H1 (cell line): ENCODE results near the gene SPINK4. TPM values are rescaled to one million over a fixed set of nuclear protein-coding genes. Genes with fewer than 3 reads are reported as not detected.
A peak's percentile ranks its signal among the peaks of the same experiment; 100 is the strongest.

ENCODE experiments used
- CTCF ChIA-PET: fragments of 300-600 bp; sonication (Branson Sonifier 250); formaldehyde crosslinking; loops from one replicate; lab custom pipeline; 2021; ENCODE audit not compliant: partially characterized antibody; lab: Charles Lee
- POLR2A ChIA-PET: fragments of 300-600 bp; sonication (Branson Sonifier 250); formaldehyde crosslinking; loops from one replicate; lab custom pipeline; 2021; ENCODE audit warnings: inconsistent platforms; ENCODE audit not compliant: partially characterized antibody; lab: Charles Lee
- DNase-seq, 2 experiments: peaks; one replicate each; pipeline versions ENCODE4 v3.0.0 to v3.0.0-alpha.2; 2010 to 2022; ENCODE audit warnings: low spot score in 2 of 2, low read depth in 1 of 2, mixed read lengths in 1 of 2
- FAIRE-seq: peaks from 2 replicates; lab custom pipeline; 2011; peaks lifted over from hg19 to GRCh38; lab: Jason Lieb, UNC
- H2AFZ ChIP-seq: 2 replicates; pipeline ENCODE4 v1.8.1; 2012; ENCODE audit warnings: low read length, inconsistent platforms
- H2AK5ac ChIP-seq: 2 replicates; pipeline ENCODE4 v1.6.1; 2013; ENCODE audit warnings: low read depth, low read length
- H2BK120ac ChIP-seq: replicated peaks from 2 replicates; pipeline ENCODE3; 2013; ENCODE audit warnings: low read depth, low read length, inconsistent platforms
- H2BK12ac ChIP-seq: 2 replicates; pipeline ENCODE4 v1.6.1; 2013; ENCODE audit warnings: low read depth, low read length
- H2BK15ac ChIP-seq: 2 replicates; pipeline ENCODE4 v1.6.1; 2013; ENCODE audit warnings: low read length
- H2BK20ac ChIP-seq: 2 replicates; pipeline ENCODE4 v1.6.1; 2013; ENCODE audit warnings: low read length
- H2BK5ac ChIP-seq: 2 replicates; pipeline ENCODE4 v1.6.1; 2013; ENCODE audit warnings: low read depth, low read length
- H3K14ac ChIP-seq: 2 replicates; pipeline ENCODE4 v1.6.1; 2013; ENCODE audit warnings: inconsistent platforms; ENCODE audit not compliant: insufficient read length
- H3K18ac ChIP-seq: 2 replicates; pipeline ENCODE4 v1.6.1; 2013; ENCODE audit warnings: low read length; ENCODE audit errors: extremely low read depth
- H3K23ac ChIP-seq: 2 replicates; pipeline ENCODE4 v1.6.1; 2013; ENCODE audit warnings: inconsistent platforms; ENCODE audit not compliant: insufficient read length
- H3K23me2 ChIP-seq: 2 replicates; pipeline ENCODE4 v1.6.1; 2013; ENCODE audit warnings: low read depth, low read length
- H3K27ac ChIP-seq: 2 replicates; pipeline ENCODE4 v1.6.1; 2011; ENCODE audit warnings: low read depth, low read length, inconsistent platforms
- H3K27me3 ChIP-seq, 4 experiments: replicated peaks in 1 of 4; 1 replicate in 1 of 4; 2 replicates in 3 of 4; pipeline versions ENCODE4 v1.6.1 to v1.8.1; 2011 to 2013; ENCODE audit warnings: low read length in 3 of 4, mild to moderate bottlenecking in 3 of 4, inconsistent platforms in 2 of 4, mixed read lengths in 2 of 4, moderate library complexity in 1 of 4; ENCODE audit not compliant: control insufficient read depth in 3 of 4, insufficient read depth in 3 of 4; ENCODE audit errors: extremely low read depth in 1 of 4
- H3K36me3 ChIP-seq, 4 experiments: 2 replicates each; pipeline versions ENCODE4 v1.6.1 to v1.8.1; 2011 to 2013; ENCODE audit warnings: mild to moderate bottlenecking in 4 of 4, low read length in 3 of 4, moderate library complexity in 2 of 4, control low read depth in 1 of 4, inconsistent platforms in 1 of 4; ENCODE audit not compliant: insufficient read depth in 4 of 4, control insufficient read depth in 2 of 4
- H3K4ac ChIP-seq: replicated peaks from 2 replicates; pipeline ENCODE3; 2013; ENCODE audit warnings: low read length, low read depth, mixed read lengths, inconsistent platforms; ENCODE audit not compliant: insufficient read length
- H3K4me1 ChIP-seq, 4 experiments: replicated peaks in 1 of 4; 1 replicate in 1 of 4; 2 replicates in 3 of 4; pipeline versions ENCODE4 v1.6.1 to v1.8.1; 2011 to 2013; ENCODE audit warnings: low read length in 3 of 4, inconsistent platforms in 2 of 4, mixed read lengths in 1 of 4; ENCODE audit not compliant: insufficient read depth in 4 of 4, control insufficient read depth in 3 of 4
- H3K4me2 ChIP-seq, 2 experiments: 2 replicates each; pipeline versions ENCODE4 v1.6.1 to v1.8.1; 2011 to 2013; ENCODE audit warnings: low read depth in 2 of 2, low read length in 2 of 2, control low read depth in 1 of 2, inconsistent platforms in 1 of 2, mild to moderate bottlenecking in 1 of 2; ENCODE audit not compliant: insufficient read depth in 1 of 2
- H3K4me3 ChIP-seq, 4 experiments: fragments of 200-600, 300-600 bp in 1 of 4; sonication (generic), shearing (Covaris generic), sonication (Bioruptor Twin) in 1 of 4; 2 replicates each; pipeline versions ENCODE4 v1.5.1 to v1.8.1; 2011 to 2016; ENCODE audit warnings: low read length in 4 of 4, low read depth in 3 of 4, control low read depth in 2 of 4, inconsistent platforms in 2 of 4, mild to moderate bottlenecking in 2 of 4, mixed read lengths in 1 of 4, moderate library complexity in 1 of 4; ENCODE audit not compliant: insufficient read depth in 2 of 4; ENCODE audit errors: extremely low read depth in 1 of 4
- H3K56ac ChIP-seq: replicated peaks from 2 replicates; pipeline ENCODE3; 2013; ENCODE audit warnings: low read depth, mild to moderate bottlenecking, mixed read lengths, low read length, inconsistent platforms; ENCODE audit not compliant: insufficient read length
- H3K79me1 ChIP-seq: 2 replicates; pipeline ENCODE4 v1.6.1; 2013; ENCODE audit warnings: low read depth, low read length, control low read depth
- H3K79me2 ChIP-seq, 2 experiments: 2 replicates each; pipeline versions ENCODE4 v1.6.1 to v1.8.1; 2012 to 2013; ENCODE audit warnings: low read length in 2 of 2, mild to moderate bottlenecking in 2 of 2, inconsistent platforms in 1 of 2; ENCODE audit not compliant: insufficient read depth in 2 of 2, control insufficient read depth in 1 of 2
- H3K9ac ChIP-seq, 4 experiments: replicated peaks in 1 of 4; 1 replicate in 1 of 4; 2 replicates in 3 of 4; pipeline versions ENCODE4 v1.6.1 to v1.8.1; 2011 to 2013; ENCODE audit warnings: low read depth in 3 of 4, low read length in 3 of 4, control low read depth in 2 of 4, mild to moderate bottlenecking in 2 of 4, moderate library complexity in 2 of 4, inconsistent platforms in 1 of 4; ENCODE audit errors: extremely low read depth in 1 of 4
- H3K9me3 ChIP-seq, 2 experiments: 2 replicates each; pipeline versions ENCODE4 v1.6.1 to v1.8.1; 2012 to 2013; ENCODE audit warnings: mild to moderate bottlenecking in 2 of 2, moderate library complexity in 2 of 2, control low read depth in 1 of 2, inconsistent platforms in 1 of 2, low read depth in 1 of 2, low read length in 1 of 2, mixed read lengths in 1 of 2; ENCODE audit not compliant: insufficient read depth in 2 of 2
- H4K20me1 ChIP-seq, 2 experiments: replicated peaks in 1 of 2; 2 replicates each; pipeline versions ENCODE3 to v1.8.1; 2011 to 2013; ENCODE audit warnings: inconsistent platforms in 2 of 2, low read length in 2 of 2, mild to moderate bottlenecking in 1 of 2; ENCODE audit not compliant: insufficient read depth in 2 of 2, control insufficient read depth in 1 of 2
- H4K5ac ChIP-seq: 2 replicates; pipeline ENCODE4 v1.6.1; 2013; ENCODE audit warnings: low read length, low read depth, mixed read lengths, inconsistent platforms; ENCODE audit not compliant: insufficient read length
- H4K8ac ChIP-seq: 2 replicates; pipeline ENCODE4 v1.8.0; 2013; ENCODE audit warnings: mild to moderate bottlenecking, moderate library complexity, low read length, inconsistent platforms; ENCODE audit not compliant: insufficient read depth; ENCODE audit errors: extremely low read depth
- H4K91ac ChIP-seq: replicated peaks from 2 replicates; pipeline ENCODE3; 2013; ENCODE audit warnings: low read length, mixed read lengths, inconsistent platforms; ENCODE audit not compliant: insufficient read length
- WGBS, 2 experiments: shearing (Covaris generic) in 1 of 2; methylation state at CpG; one replicate each; pipeline versions ENCODE4 v1.1.6 to v1.1.7; 2013 to 2015; ENCODE audit warnings: low lambda C conversion rate in 2 of 2, mixed read lengths in 2 of 2, inconsistent platforms in 1 of 2, low coverage in 1 of 2, missing lambda C conversion rate in 1 of 2; ENCODE audit not compliant: insufficient replicate concordance in 2 of 2, insufficient coverage in 1 of 2, insufficient read length in 1 of 2; ENCODE audit errors: extremely low coverage in 1 of 2, missing lambda C conversion rate in 1 of 2; 5-methylcytosine and 5-hydroxymethylcytosine counted together
- polyA plus RNA-seq, 7 experiments: library from polyadenylated mRNA; depleted of rRNA in 3 of 7; stranded (reverse) in 5 of 7; unstranded in 2 of 7; fragments of >200 nt in 5 of 7; fragments of 200-250 nt in 2 of 7; gene quantifications; 1 replicate in 5 of 7; 2 replicates in 1 of 7; 4 replicates in 1 of 7; pipeline versions ENCODE4 v1.2.1 to v1.2.3, GENCODE V29; 2011 to 2013; ENCODE audit warnings: missing spikeins in 2 of 7, mixed read lengths in 2 of 7
- total RNA-seq: library from RNA; stranded (reverse); fragmentation: NEBNext Ultra II Directional; extraction: Animal tissue kit (Norgen Biotek cat#: 25700); gene quantifications from 2 replicates; pipeline ENCODE4 v1.2.1, GENCODE V29; 2021

Gene SPINK4
- total and polyA plus RNA-seq, 2 of the 8 experiments (the other 6 are each of a cell fraction or from before 2014, with no cell fraction given): not detected

- H2BK20ac ChIP-seq: no peak overlapping the region
- H3K27me3 ChIP-seq: no peaks in the 10 kb centered on the region
- peaks cover 13% of the 10 kb centered on the region for H3K23me2 ChIP-seq
- 0 out of 2 replicates have a peak, but pooled peaks cover 4% of the 10 kb centered on the region for H3K79me1 ChIP-seq
- H3K4me2 ChIP-seq: peak overlapping the region; percentile 82 to 91
- WGBS, 2 experiments: 2% methylated on average over 28 of the region's 37 CpGs; no CpG with 5 or more reads in 1 of the 2 experiments
- H2AK5ac ChIP-seq: peak overlapping the region; percentile 29; the same call in 1 of the 2 replicates
- no peaks in the 10 kb centered on the region for H3K9me3 ChIP-seq
- ChIA-PET POLR2A (interaction anchor here (0.8 to 3.8 kb wide), 10 partner anchors 10 to 239 kb away, joined by 3 to 29 read pairs (median 5); partner anchors contain the start of genes DNAJA1 and NFX1), CTCF (interaction anchor here (0.7 to 1.4 kb wide), 4 partner anchors 16 to 38 kb away, joined by 3 to 4 read pairs (median 3); no protein-coding TSS in a partner anchor)
- H3K4ac ChIP-seq: peak overlapping the region; percentile 66
- peak overlapping the region; percentile 60 for H2AFZ ChIP-seq
- peak overlapping the region; percentile 83 to 89 (median 86) for H3K9ac ChIP-seq
- peak overlapping the region; percentile 10 for H4K91ac ChIP-seq
- H3K79me2 ChIP-seq: peaks cover 10 to 31% of the 10 kb centered on the region in 2 experiments
- FAIRE-seq: no peak
- no peak for DNase-seq
- no peaks in the 10 kb centered on the region for H4K20me1 ChIP-seq
- H3K18ac ChIP-seq: peak overlapping the region; percentile 67
- peak overlapping the region; percentile 93 for H4K8ac ChIP-seq
- H3K36me3 ChIP-seq: peaks cover 16 to 45% (median 32%) of the 10 kb centered on the region in 4 experiments
- H3K4me1 ChIP-seq: peaks cover 0 to 2% (median 2%) of the 10 kb centered on the region in 4 experiments; a peak in 2 of 7 replicates
- peak overlapping the region; percentile 67 for H2BK5ac ChIP-seq
- no peak overlapping the region for H2BK120ac ChIP-seq
- H3K4me3 ChIP-seq: peak overlapping the region; percentile 86 to 99 (median 96)
- peak overlapping the region; percentile 31 for H3K27ac ChIP-seq
- H3K14ac ChIP-seq: no peak overlapping the region
- H3K56ac ChIP-seq: peak overlapping the region; percentile 89
- 0 out of 2 replicates have a peak overlapping the region, but pooled peaks have one; percentile 55 for H2BK12ac ChIP-seq
- no peak overlapping the region for H3K23ac ChIP-seq
- peak overlapping the region; percentile 9 for H4K5ac ChIP-seq
- no peak overlapping the region for H2BK15ac ChIP-seq
Measured at GRCh38 chr9:33264003-33264472, 24.1 kb downstream of the SPINK4 start.
